ENCODE measurements around the gene SLC9A2. TPM values are rescaled to one million over a fixed set of nuclear protein-coding genes. Genes with fewer than 3 reads are reported as not detected.
A peak's percentile ranks its signal among the peaks of the same experiment; 100 is the strongest.

The SLC9A2 gene
- total and polyA plus RNA-seq, 2 of the 13 experiments (the other 11 are each of a cell fraction or from before 2014, with no cell fraction given) = 0.02 TPM; not detected in 1

DNA sequence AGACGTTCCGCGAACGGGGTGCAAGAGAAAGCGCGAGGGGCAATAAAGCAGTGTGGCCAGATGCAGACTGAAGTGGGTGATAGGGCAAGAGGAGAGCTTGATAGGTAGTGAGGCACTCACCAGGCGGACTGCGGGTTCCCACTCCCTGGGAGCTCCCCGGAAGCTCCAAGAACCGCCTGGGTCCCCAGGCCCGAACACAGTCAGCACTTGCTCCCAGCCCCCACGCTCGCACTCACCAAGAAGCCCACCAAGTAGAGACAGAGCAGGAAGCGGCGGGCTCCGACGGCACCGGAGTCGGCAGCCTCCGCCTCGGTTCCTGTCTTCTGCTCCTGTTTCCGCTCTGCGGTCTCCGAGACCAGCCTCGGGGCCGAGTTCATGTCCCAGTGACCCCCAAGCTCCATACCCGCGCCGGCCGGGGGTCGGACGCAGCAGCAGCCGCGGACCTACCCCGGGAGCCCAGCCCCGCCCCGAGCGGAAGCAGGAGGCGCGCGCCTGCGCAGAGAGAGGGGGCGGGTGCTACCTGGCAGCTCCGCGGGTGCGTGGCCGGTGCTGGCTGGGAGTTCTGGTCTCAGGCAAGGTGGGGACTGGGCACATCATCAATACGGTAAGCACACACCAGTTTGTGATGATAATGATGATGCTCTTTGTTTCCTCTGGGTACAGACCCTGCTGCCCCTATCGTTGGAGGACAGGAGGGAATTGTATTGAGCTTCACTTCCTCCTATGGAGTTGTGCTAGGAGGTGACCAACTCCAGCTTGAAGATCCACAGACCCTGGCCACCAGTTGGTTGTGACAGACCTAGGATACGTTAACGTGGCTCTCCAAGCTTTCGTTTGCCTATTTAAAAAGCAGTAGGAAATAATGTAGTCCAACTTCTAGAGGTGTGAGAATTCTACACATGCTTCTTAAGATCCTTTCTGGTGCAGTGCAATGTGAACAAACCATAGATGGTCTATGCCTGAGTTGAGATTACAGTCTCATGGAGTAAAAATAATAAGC is 117.4 kb downstream of the SLC9A2 start (continued):
- TF ChIP-seq CSRNP2 (CRISPR knock-in tag; conservative IDR thresholded peaks at IDR 0.05; ENCODE audit: low read depth) (no peak), BCL3 (CRISPR knock-in tag; IDR thresholded peaks at IDR 0.05) (peak; percentile 87), ZNF597 (CRISPR knock-in tag; IDR thresholded peaks at IDR 0.05) (no peak), RELA (CRISPR knock-in tag; IDR thresholded peaks at IDR 0.05) (peak; percentile 58), IRF2 (CRISPR knock-in tag; IDR thresholded peaks at IDR 0.05) (peak; percentile 78), ARHGAP35 (CRISPR knock-in tag; IDR thresholded peaks at IDR 0.05; ENCODE audit: borderline replicate concordance) (peak; percentile 46; the same call in 1 of the 2 replicates), ZNF614 (CRISPR knock-in tag; IDR thresholded peaks at IDR 0.05; ENCODE audit: borderline replicate concordance) (peak; percentile 76; the same call in 1 of the 2 replicates), PLSCR1 (CRISPR knock-in tag; IDR thresholded peaks at IDR 0.05; ENCODE audit: borderline replicate concordance) (no peak), MAX (IDR thresholded peaks at IDR 0.05) (peak; percentile 84), MEIS2 (CRISPR knock-in tag; IDR thresholded peaks at IDR 0.05) (no peak), NFE2 (CRISPR knock-in tag; IDR thresholded peaks at IDR 0.05) (0 out of 2 replicates have a peak, but pooled peaks have one; percentile 3), BATF2 (CRISPR knock-in tag; IDR thresholded peaks at IDR 0.05) (peak; percentile 56; the same call in 1 of the 2 replicates), HMGXB3 (CRISPR knock-in tag; IDR thresholded peaks at IDR 0.05; ENCODE audit: borderline replicate concordance) (peak; percentile 52; the same call in 1 of the 2 replicates), ZNF615 (CRISPR knock-in tag; IDR thresholded peaks at IDR 0.05; ENCODE audit: borderline replicate concordance) (peak; percentile 87; the same call in 1 of the 2 replicates), ZNF737 (CRISPR knock-in tag; IDR thresholded peaks at IDR 0.05; ENCODE audit: borderline replicate concordance) (peak; percentile 4; the same call in 1 of the 2 replicates), ZMAT3 (CRISPR knock-in tag; conservative IDR thresholded peaks at IDR 0.05) (peak; percentile 69; the same call in 1 of the 2 replicates)

Measured in HepG2 (cell line).